Neutrophil (primary cell): Measurements from ENCODE around the gene CMSS1.

Experiments used
- H3K27ac ChIP-seq: fragments of 200-600 bp; sonication (generic); 2 replicates; pipeline ENCODE4 v1.5.1; 2016; ENCODE audit warnings: mild to moderate bottlenecking, moderate library complexity
- H3K27me3 ChIP-seq: fragments of 200-600 bp; sonication (generic); 2 replicates; pipeline ENCODE4 v1.6.0; 2016; ENCODE audit warnings: mild to moderate bottlenecking
- H3K36me3 ChIP-seq: fragments of 200-600 bp; sonication (generic); 2 replicates; pipeline ENCODE4 v1.5.1; 2017
- H3K4me1 ChIP-seq, 2 experiments: fragments of 200-600 bp in 1 of 2; sonication (generic) in 1 of 2; 1 replicate in 1 of 2; 2 replicates in 1 of 2; pipeline versions ENCODE4 v1.5.1 to v1.6.1; 2013 to 2016; ENCODE audit warnings: low read depth in 1 of 2, low read length in 1 of 2, mild to moderate bottlenecking in 1 of 2, moderate library complexity in 1 of 2; ENCODE audit not compliant: control insufficient read depth in 1 of 2, insufficient read depth in 1 of 2
- H3K4me3 ChIP-seq, 2 experiments: fragments of 200-600 bp in 1 of 2; sonication (generic) in 1 of 2; 1 replicate in 1 of 2; 2 replicates in 1 of 2; pipeline ENCODE4 v1.5.1; 2013 to 2016; ENCODE audit warnings: low read depth in 1 of 2, low read length in 1 of 2, mild to moderate bottlenecking in 1 of 2, moderate library complexity in 1 of 2
- H3K9me3 ChIP-seq: fragments of 200-600 bp; sonication (generic); 2 replicates; pipeline ENCODE4 v1.5.1; 2016
- CTCF ChIP-seq: fragments of 200-600 bp; sonication (generic); IDR thresholded peaks from 2 replicates; pipeline ENCODE4 v1.5.1; 2016; ENCODE audit warnings: antibody characterized with exemption

Gene CMSS1

GRCh38 chr3:99950921-99951320, 133.3 kb downstream of the CMSS1 start:
- Histone ChIP-seq H3K27ac (no peak overlapping the region), H3K27me3 (no peaks in the 10 kb centered on the region), H3K4me1 (no peaks in the 10 kb centered on the region), H3K4me3 (no peak overlapping the region), H3K36me3 (no peaks in the 10 kb centered on the region), H3K9me3 (no peaks in the 10 kb centered on the region)
- TF ChIP-seq CTCF: no peak

GRCh38 chr3:99951701-99952100, 134.0 kb downstream of the CMSS1 start:
- Histone ChIP-seq H3K4me3 (no peak overlapping the region), H3K36me3 (no peaks in the 10 kb centered on the region), H3K9me3 (no peaks in the 10 kb centered on the region), H3K4me1 (no peaks in the 10 kb centered on the region), H3K27ac (no peak overlapping the region), H3K27me3 (no peaks in the 10 kb centered on the region)
- TF ChIP-seq CTCF: no peak

- no peaks in the 10 kb centered on the region for H3K36me3 ChIP-seq
- no peak overlapping the region for H3K4me3 ChIP-seq
- H3K4me1 ChIP-seq: no peaks in the 10 kb centered on the region
- no peaks in the 10 kb centered on the region for H3K27me3 ChIP-seq
- H3K9me3 ChIP-seq: no peaks in the 10 kb centered on the region
- TF ChIP-seq CTCF: no peak
- no peak overlapping the region for H3K27ac ChIP-seq
Observed at GRCh38 chr3:99952306-99952705, 134.6 kb downstream of the CMSS1 start.

- Histone ChIP-seq H3K27ac (no peak overlapping the region), H3K4me3 (no peak overlapping the region), H3K4me1 (no peaks in the 10 kb centered on the region), H3K9me3 (no peaks in the 10 kb centered on the region), H3K27me3 (no peaks in the 10 kb centered on the region), H3K36me3 (no peaks in the 10 kb centered on the region)
- no peak for TF ChIP-seq CTCF
Observed at GRCh38 chr3:99953596-99953995, 135.9 kb downstream of the CMSS1 start.

GRCh38 chr3:99954914-99955644, 137.4 kb downstream of the CMSS1 start:
- Histone ChIP-seq H3K27me3 (no peaks in the 10 kb centered on the region), H3K9me3 (no peaks in the 10 kb centered on the region), H3K27ac (no peak overlapping the region), H3K4me3 (no peak overlapping the region), H3K36me3 (no peaks in the 10 kb centered on the region), H3K4me1 (no peaks in the 10 kb centered on the region)
- TF ChIP-seq CTCF: no peak
